Glomerular visceral epithelial cell (primary cell): Measurements from ENCODE around the gene HSPH1.
"Not testable (repeated sequence)": the region's sequence is repeated elsewhere in the genome, so short reads cannot be mapped to it uniquely, and the experiment has no call there.

Experiments
- DNase-seq: peaks from one replicate; pipeline ENCODE4 v3.0.0-alpha.2; 2016; ENCODE audit errors: extremely low spot score

The HSPH1 gene

DNA sequence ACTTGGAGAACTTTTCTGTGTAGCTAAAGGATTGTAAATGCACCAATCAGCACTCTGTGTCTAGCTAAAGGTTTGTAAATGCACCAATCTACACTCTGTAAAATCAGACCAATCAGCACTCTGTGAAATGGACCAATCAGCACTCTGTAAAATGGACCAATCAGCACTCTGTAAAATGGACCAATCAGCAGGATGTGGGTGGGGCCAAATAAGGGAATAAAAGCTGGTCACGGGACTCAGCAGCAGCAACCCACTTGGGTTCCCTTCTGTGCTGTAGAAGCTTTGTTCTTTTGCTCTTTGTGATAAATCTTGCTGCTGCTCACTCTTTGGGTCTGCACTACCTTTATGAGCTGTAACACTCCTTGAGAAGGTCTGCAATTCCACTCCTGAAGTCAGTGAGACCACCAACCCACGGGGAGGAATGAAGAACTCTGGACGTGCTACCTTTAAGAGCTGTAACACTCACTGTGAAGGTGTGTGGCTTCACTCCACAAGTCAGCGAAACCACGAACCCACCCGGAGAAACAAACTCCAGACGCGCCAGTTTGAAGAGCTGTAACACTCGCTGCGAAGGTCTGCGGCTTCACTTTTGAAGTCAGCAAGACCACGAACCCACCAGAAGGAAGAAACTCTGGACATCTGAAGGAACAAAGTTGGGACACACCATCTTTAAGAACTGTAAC is 16.2 kb upstream of the HSPH1 start:
- DNase-seq: not testable (repeated sequence)

DNA sequence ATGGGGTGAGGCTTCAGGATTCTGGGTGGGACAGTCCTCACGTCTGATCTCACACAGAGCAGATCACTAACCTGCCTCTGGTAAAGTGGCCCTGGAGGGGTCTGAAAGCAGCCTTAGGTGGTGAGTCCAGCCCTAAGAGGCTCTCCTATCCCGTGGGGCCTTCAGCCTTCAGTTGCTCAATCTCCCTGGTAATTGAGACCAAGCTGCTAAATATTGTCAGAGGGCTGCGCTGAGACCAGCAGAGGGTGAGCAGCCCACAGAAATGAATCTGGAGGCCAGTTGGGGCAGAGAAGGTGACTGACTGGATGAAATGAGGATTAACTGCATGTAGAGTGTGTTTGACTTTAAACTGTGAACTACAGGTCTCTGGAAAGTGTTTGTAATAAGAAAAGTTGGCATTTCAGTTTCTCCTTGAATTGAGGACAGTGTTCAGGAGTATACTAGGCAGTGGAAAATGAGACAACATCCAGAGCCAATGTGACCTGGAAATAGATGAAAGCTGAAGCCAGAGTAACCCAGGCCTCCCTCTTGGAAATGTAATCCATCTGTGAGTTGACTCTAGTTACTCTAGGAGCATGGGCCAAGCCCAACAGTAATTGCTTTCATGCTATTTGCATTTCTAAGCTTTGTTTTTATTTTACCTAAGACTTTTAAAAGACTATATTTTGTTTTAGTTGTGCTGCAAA is 14.3 kb upstream of the HSPH1 start:
- DNase-seq: no peak

DNA sequence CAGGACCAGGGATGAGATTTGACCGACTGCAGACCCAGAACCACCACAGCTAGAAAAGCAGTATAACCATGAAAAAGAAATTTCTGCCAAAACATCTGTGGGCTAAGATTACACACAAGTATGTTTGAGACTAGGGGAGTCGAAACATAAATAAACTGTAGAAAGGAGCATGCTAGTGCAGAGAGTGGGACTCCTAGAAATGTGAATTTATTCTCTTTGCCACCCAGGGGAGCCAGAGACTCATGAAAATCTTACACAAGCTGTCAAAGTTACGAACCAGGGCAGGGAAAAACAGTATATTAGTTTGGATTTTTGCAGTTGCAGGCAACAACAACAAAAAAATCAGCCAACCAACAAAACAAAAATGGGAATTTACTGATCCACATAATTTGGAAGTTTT is 12.3 kb upstream of the HSPH1 start:
- DNase-seq: no peak

GRCh38 chr13:31172535-31172934 is 10.8 kb upstream of the HSPH1 start:
- DNase-seq: peak; percentile 83

DNA sequence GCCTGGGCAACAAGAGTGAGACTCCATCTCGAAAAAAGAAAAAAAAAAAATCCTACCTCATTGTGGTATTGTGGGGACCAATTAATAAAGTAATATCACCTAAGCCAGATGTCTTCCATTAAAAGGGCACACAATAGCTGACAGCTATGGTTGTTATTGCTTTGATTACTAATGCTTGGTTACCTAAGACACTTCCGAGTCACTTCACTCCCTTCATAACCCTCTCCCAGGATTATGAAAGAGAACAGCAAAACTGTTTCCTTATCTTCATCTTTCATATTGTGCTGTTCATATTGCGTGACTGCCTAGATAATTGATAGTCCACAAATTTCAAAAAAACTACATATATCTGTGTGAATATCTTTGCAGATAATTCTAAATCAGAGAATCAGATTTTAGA is 10.3 kb upstream of the HSPH1 start:
- DNase-seq: peak; percentile 49

DNA sequence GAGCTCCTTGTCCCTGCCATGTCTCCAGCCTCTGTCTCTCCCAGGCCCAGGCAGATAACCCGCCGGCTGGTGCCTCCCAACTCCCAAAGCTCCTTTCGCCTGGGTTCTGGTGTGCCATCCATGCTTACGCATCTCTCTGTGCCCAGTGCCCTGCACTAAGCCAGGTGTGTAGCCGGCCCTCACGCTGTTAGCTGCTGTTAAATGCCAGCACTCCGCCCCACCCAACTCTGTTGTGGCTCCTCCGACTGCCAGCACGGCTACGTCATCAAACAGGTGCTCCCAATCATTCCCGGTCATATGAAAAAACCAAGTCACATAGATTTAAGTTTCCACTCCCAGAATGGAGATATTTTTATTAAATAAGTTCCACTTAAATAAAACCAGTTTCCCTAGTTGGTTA is 7.0 kb upstream of the HSPH1 start:
- DNase-seq: no peak

DNA sequence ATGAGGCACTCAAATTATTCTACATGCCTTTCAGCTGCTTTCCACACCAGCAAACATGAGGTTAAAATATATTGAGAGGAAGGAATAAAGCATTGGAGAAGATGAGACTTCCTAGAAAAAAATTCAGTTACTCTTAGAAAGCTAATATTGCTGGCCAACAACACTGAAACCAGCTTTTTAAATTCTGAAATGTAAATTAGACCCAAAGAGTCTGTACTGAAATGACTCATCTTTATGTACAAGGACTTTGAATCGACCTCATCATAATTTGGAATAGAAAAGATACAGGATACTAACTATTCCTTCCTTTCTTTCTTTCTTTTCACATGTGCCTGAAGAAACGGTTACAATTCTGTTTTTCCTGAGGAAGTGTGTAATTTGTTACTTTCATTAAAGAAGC is 6.5 kb upstream of the HSPH1 start:
- DNase-seq: no peak

DNA sequence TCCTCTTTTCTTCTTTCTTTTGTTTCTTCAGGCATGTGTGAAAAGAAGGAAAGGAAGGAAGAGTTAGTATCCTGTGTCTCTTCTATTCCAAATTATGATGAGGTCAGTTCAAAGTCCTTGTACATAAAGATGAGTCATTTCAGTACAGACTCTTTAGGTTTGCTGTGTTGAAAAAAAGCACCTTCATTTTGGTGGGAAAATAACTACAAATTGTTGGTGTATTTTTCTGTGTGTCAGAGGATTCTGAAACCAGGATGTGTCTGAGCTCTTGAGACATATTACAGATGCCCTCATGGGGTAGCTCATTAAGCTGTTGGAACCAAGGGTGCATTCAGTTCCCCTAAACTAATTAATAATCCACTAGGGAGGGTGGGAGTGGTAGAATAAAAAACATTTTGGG is 5.8 kb upstream of the HSPH1 start:
- DNase-seq: peak; percentile 23

DNA sequence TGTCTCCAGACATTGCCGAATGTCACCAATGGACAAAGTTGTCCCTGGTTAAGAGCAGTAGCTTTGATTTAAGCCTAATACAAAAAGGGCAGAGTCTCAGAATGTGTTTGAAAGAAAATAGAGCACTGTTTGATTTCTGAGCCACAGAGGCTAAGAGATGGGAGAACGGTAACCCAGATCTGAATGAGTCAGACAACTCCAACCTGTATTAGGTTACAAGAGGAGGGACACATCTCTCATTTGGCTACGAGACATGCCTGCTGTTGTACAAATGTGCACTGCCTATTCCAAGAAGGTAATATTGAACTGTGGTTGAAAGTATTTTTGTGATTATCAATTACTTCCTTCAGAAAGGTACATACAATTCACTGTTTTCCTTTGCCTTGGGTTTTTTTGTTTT is 4.9 kb upstream of the HSPH1 start:
- peak; percentile 28 for DNase-seq

- DNase-seq: peak; percentile 98
Measured at GRCh38 chr13:31162151-31163008, 676 bp upstream of the HSPH1 start.

DNA sequence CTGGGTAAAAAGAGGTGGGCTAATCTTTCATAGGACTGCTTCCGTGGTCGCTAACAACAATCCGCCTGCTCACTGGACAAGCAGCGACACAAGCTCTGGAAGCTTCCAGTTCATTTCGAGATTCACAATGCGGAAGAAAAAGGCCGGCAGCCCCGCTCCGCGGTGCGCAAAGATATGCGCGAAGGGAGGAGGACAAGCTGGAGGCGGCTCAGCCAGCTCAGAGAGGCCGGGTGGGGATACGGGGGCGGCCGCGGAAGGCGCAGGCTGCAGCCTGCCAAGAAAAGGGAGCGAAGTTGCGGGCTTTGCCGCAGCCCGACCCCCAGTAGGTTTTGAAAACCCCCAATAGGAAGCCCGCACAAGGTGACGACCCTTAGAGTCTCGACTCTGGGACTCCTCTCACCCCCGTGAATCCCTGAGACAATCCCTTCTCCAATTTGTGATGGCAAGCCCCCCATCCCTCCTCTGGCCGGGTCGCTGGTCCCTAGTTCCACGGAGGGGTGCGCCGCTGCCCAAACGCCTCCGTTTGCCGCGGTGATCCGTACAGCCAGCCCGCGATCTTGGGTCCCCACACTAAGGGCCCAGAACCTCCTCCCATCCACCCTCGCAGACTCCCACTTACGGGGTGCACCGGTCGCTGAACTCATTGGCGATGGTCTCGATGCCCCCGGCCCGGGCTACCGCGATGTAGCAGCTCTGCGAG is 697 bp downstream of the HSPH1 start:
- DNase-seq: peak; percentile 72

- DNase-seq: no peak
Measured at GRCh38 chr13:31159306-31159705, 2.4 kb downstream of the HSPH1 start.

DNA sequence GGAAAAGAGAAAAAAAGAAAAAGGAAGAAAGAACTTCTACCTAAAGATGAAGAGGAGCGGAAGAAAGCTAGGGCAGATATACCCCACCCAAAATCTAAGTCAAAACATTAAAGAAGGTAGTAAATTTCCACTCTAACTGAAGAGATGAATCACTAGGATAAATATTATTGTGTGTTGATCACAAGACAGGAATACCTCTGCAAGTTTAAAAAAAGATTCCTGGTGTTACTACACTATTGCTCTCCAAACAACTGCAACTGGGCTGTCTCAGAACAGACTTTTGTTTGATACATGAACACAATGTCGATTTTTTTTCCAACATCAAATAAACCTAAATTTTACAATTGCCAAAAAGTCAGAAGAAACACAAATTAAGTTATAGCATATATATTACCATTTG is 6.8 kb downstream of the HSPH1 start:
- DNase-seq: no peak

- DNase-seq: no peak
Measured at GRCh38 chr13:31151837-31152236, 9.9 kb downstream of the HSPH1 start.

- no peak for DNase-seq
Measured at GRCh38 chr13:31150315-31150985, 11.3 kb downstream of the HSPH1 start.

- no peak for DNase-seq
Measured at GRCh38 chr13:31149604-31150003, 12.1 kb downstream of the HSPH1 start.

GRCh38 chr13:31145417-31145816 is 16.3 kb downstream of the HSPH1 start:
- DNase-seq: no peak

DNA sequence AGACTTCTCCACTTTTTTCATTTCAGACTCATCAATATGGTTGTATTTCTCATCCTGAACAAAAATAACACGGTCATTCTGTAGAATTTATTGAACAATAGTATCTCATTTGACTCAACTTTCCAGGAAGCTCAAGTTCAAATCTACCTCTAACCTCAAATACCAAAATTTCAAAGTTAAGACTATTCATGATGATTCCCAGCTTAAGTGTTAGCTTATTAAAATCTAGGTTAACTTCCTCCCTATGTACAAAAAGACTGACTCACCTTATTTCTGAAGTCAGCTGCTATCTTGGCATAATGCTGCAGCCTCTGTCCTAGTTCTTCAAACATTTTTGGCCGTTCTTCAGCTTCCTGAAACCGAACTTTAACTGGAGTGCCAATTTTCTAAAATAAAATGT is 23.2 kb downstream of the HSPH1 start:
- no peak for DNase-seq

GRCh38 chr13:31136724-31137123 is 25.0 kb downstream of the HSPH1 start:
- DNase-seq: no peak

DNA sequence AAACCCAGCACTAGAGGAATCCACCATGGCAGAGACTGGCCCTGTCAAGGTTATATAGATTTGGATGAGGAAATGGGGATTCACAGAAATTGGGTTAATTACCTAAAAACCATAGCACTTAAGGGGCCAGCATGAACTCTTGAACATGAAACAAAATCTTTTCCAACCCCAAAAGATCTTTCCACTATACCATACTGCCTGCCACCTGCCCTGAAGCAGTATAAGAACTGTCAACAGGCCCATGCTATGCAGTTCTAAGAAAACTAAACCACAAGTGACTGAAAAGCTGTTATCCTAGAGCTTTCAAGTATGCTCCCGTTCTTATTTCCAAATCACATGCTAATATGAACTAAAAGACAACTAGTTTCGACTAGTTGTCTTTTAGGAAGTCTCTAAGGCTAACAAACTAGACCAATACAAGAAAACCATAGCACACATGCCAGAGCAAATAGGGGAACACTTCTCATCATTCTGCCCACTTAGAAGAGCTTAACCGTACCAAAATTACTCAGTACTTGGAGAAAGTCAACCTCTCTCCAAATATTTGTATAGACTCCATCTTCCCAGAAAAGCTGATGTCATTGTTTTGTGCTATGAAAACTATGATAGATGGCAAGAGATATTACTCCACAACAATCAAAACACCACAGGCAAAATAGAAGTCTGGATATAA is 27.5 kb downstream of the HSPH1 start:
- no peak for DNase-seq

DNA sequence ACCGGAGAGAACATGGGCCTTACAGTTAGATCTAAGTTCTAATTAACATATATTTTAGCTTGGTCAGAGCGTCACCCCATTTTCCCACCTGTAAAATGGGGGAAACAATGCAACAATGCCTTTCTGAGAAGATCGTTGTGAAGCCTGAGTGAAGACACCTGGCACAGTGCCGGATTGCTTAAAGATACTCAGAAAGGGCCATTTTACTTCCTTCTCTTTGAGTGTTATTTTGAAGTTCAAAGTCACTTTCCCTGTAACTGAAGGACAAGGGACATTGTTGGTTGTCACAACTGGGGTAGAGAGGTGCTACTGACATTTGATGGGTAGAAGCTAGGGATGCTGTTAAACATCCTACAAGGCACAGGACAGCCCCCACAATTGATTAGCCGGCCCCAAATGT is 28.1 kb downstream of the HSPH1 start:
- DNase-seq: no peak
